Smooth muscle cell (in vitro differentiated cells): Measurements from ENCODE around the gene PLCG2. TPM values are rescaled to one million over a fixed set of nuclear protein-coding genes. Genes with fewer than 3 reads are reported as not detected.

Source experiments
- DNase-seq: peaks from one replicate; lab custom pipeline; 2025; ENCODE audit not compliant: unreplicated experiment; lab: John Stamatoyannopoulos, UW
- H2AFZ ChIP-seq: fragments of 200-600 bp; sonication (generic); 2 replicates; pipeline ENCODE4 v1.6.0; 2016; ENCODE audit warnings: antibody characterized with exemption, low read depth, mild to moderate bottlenecking
- H3F3A ChIP-seq: fragments of 200-600 bp; sonication (generic); 2 replicates; pipeline ENCODE4 v1.6.0; 2017; ENCODE audit warnings: antibody characterized with exemption, low read depth
- H3K27ac ChIP-seq: fragments of 200-600 bp; sonication (generic); 2 replicates; pipeline ENCODE4 v1.5.1; 2016; ENCODE audit warnings: low read depth, mild to moderate bottlenecking
- H3K27me3 ChIP-seq: fragments of 200-600 bp; sonication (generic); 2 replicates; pipeline ENCODE4 v1.6.1; 2016; ENCODE audit warnings: low read depth, mild to moderate bottlenecking
- H3K36me3 ChIP-seq: fragments of 200-600 bp; sonication (generic); 2 replicates; pipeline ENCODE4 v1.5.1; 2016; ENCODE audit warnings: low read depth
- H3K4me1 ChIP-seq: fragments of 200-600 bp; sonication (generic); 2 replicates; pipeline ENCODE4 v1.5.1; 2016; ENCODE audit warnings: low read depth
- H3K4me2 ChIP-seq: fragments of 200-600 bp; sonication (generic); 2 replicates; pipeline ENCODE4 v1.6.0; 2016; ENCODE audit warnings: mild to moderate bottlenecking
- H3K4me3 ChIP-seq: fragments of 200-600 bp; sonication (generic); 2 replicates; pipeline ENCODE4 v1.5.1; 2016; ENCODE audit warnings: mild to moderate bottlenecking
- H3K79me2 ChIP-seq: fragments of 200-600 bp; sonication (generic); 2 replicates; pipeline ENCODE4 v1.6.0; 2016; ENCODE audit warnings: low read depth, mild to moderate bottlenecking
- H3K9ac ChIP-seq: fragments of 200-600 bp; sonication (generic); 2 replicates; pipeline ENCODE4 v1.6.0; 2016; ENCODE audit warnings: low read depth
- H3K9me3 ChIP-seq: fragments of 200-600 bp; sonication (generic); replicated peaks from 2 replicates; pipeline ENCODE4 v1.5.1; 2016; ENCODE audit warnings: low read depth
- H4K20me1 ChIP-seq: fragments of 200-600 bp; sonication (generic); 2 replicates; pipeline ENCODE4 v1.6.0; 2016; ENCODE audit warnings: low read depth
- WGBS: methylation state at CpG from one replicate; pipeline ENCODE4 v1.1.7; 2016; ENCODE audit warnings: low lambda C conversion rate; 5-methylcytosine and 5-hydroxymethylcytosine counted together
- polyA plus RNA-seq: library from polyadenylated mRNA; unstranded; fragments of >200 nt; fragmentation: Nextera tagmentation; extraction: Ambion mirVana; gene quantifications from 2 replicates; pipeline ENCODE4 v1.2.1, GENCODE V29; 2016
- total RNA-seq: library from RNA; depleted of rRNA; stranded (reverse); fragments of >200 nt; gene quantifications from 2 replicates; pipeline ENCODE4 v1.2.3, GENCODE V29; 2014
- TF ChIP-seq, protein P1 (sequence below): fragments of 200-600 bp; sonication (generic); IDR thresholded peaks from 2 replicates; pipeline ENCODE4 v1.5.1; 2017; ENCODE audit warnings: borderline replicate concordance, mild to moderate bottlenecking, antibody characterized with exemption; ENCODE audit not compliant: insufficient read depth, poor library complexity, severe bottlenecking

PLCG2 gene
- total and polyA plus RNA-seq, 2 experiments from 2014 or later = 1.7 TPM; not detected in 1

GRCh38 chr16:82005027-82005830 is 226.1 kb downstream of the PLCG2 start:
- TF ChIP-seq, protein P1, sequence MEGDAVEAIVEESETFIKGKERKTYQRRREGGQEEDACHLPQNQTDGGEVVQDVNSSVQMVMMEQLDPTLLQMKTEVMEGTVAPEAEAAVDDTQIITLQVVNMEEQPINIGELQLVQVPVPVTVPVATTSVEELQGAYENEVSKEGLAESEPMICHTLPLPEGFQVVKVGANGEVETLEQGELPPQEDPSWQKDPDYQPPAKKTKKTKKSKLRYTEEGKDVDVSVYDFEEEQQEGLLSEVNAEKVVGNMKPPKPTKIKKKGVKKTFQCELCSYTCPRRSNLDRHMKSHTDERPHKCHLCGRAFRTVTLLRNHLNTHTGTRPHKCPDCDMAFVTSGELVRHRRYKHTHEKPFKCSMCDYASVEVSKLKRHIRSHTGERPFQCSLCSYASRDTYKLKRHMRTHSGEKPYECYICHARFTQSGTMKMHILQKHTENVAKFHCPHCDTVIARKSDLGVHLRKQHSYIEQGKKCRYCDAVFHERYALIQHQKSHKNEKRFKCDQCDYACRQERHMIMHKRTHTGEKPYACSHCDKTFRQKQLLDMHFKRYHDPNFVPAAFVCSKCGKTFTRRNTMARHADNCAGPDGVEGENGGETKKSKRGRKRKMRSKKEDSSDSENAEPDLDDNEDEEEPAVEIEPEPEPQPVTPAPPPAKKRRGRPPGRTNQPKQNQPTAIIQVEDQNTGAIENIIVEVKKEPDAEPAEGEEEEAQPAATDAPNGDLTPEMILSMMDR = no peak
- no peak overlapping the region for H3K4me2 ChIP-seq

GRCh38 chr16:82006036-82006435 is 226.9 kb downstream of the PLCG2 start:
- Histone ChIP-seq H3K36me3 (no peaks in the 10 kb centered on the region), H3F3A (no peaks in the 10 kb centered on the region), H3K4me3 (no peak overlapping the region), H3K27ac (no peak overlapping the region), H3K79me2 (no peaks in the 10 kb centered on the region), H3K4me1 (no peaks in the 10 kb centered on the region), H2AFZ (no peak overlapping the region), H3K9ac (no peak overlapping the region), H4K20me1 (no peaks in the 10 kb centered on the region), H3K4me2 (no peak overlapping the region), H3K9me3 (no peaks in the 10 kb centered on the region), H3K27me3 (peaks cover 4% of the 10 kb centered on the region)
- 95% methylated on average over 5 of the region's 5 CpGs for WGBS
- DNase-seq = no peak
- TF ChIP-seq, protein P1 = no peak

More at GRCh38 chr16:82005027-82005830, 226.1 kb downstream of the PLCG2 start:
- no peak overlapping the region for H2AFZ ChIP-seq
- peaks cover 4% of the 10 kb centered on the region for H3K27me3 ChIP-seq
- H3K4me3 ChIP-seq = no peak overlapping the region
- H3F3A ChIP-seq = no peaks in the 10 kb centered on the region
- H3K9ac ChIP-seq = no peak overlapping the region
- H3K79me2 ChIP-seq = no peaks in the 10 kb centered on the region
- no peaks in the 10 kb centered on the region for H3K9me3 ChIP-seq
- WGBS = 56% methylated on average over 6 of the region's 6 CpGs
- H3K36me3 ChIP-seq = no peaks in the 10 kb centered on the region
- no peak overlapping the region for H3K27ac ChIP-seq
- DNase-seq = no peak
- no peaks in the 10 kb centered on the region for H4K20me1 ChIP-seq
- no peaks in the 10 kb centered on the region for H3K4me1 ChIP-seq

- Histone ChIP-seq H3K27ac (no peak overlapping the region), H2AFZ (no peak overlapping the region), H3K9ac (no peak overlapping the region), H4K20me1 (no peaks in the 10 kb centered on the region), H3K36me3 (no peaks in the 10 kb centered on the region), H3K79me2 (no peaks in the 10 kb centered on the region), H3K4me1 (no peaks in the 10 kb centered on the region), H3F3A (no peaks in the 10 kb centered on the region), H3K4me3 (no peak overlapping the region), H3K4me2 (no peak overlapping the region), H3K27me3 (peaks cover 4% of the 10 kb centered on the region), H3K9me3 (no peaks in the 10 kb centered on the region)
- 77% methylated on average over 2 of the region's 2 CpGs for WGBS
- no peak for DNase-seq
- TF ChIP-seq, protein P1 = no peak
Observed at GRCh38 chr16:82007189-82007588, 228.1 kb downstream of the PLCG2 start.
